ENCODE results near the gene RNASE11.
"Not testable (repeated sequence)": the region's sequence is repeated elsewhere in the genome, so short reads cannot be mapped to it uniquely, and the experiment has no call there.

RNASE11 gene

GRCh38 chr14:20610002-20610765 lies 22.4 kb upstream of the RNASE11 start:
- no peak for TF ChIP-seq JUND (IDR thresholded peaks at IDR 0.05; ENCODE audit: low read depth)
- DNase-seq (ENCODE audit: low read depth in 1 of 2, low spot score in 1 of 2), result peak; percentile 38 to 77
- in situ Hi-C loops (cut with HindIII; ENCODE audit: low pct_unique_long_range_greater_than_20kb, low sequenced_read_pairs), result no loop called here

DNA sequence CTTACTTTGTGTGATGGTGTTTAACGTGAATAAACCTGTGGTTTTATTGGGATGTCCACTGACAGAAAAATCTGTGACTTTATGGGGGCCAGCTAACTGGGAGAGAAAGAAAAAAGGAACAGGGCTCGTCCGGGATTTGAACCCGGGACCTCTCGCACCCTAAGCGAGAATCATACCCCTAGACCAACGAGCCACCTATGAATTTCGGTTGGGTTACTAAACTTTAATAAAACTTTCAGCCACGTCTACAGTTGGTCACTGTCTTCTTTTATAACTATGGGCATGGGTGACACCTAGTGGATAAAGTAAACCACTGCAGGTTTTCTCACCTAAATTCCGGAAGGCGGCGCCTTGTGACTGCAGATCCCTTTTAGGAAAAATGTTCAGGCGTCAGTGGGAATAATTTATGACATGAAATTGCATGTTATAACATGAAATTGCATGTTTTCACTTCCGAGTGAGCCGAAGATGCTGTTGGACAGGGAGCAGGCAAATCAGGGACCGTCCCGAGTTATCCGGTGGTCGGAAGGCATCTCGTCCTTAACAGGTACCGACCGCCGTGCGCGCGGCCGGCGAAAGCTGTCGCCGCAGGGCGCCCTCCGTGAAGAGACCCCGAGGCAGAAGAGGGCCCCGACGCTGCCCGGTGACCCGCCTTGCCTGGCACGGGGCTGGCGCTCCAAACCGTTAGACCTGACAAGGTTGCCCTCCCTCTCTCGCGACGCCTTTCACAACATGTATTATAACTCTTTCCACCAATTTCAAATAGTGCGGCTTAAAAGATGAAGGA lies 21.6 kb upstream of the RNASE11 start:
- no peak for TF ChIP-seq JUND (IDR thresholded peaks at IDR 0.05; ENCODE audit: low read depth)
- peak; percentile 43 to 88 for DNase-seq (ENCODE audit: low read depth in 1 of 2, low spot score in 1 of 2)
- in situ Hi-C loops (cut with HindIII; ENCODE audit: low pct_unique_long_range_greater_than_20kb, low sequenced_read_pairs), result no loop called here

- in situ Hi-C loops (cut with HindIII; ENCODE audit: low pct_unique_long_range_greater_than_20kb, low sequenced_read_pairs), result no loop called here
- no peak for DNase-seq (ENCODE audit: low read depth in 1 of 2, low spot score in 1 of 2)
- no peak for TF ChIP-seq JUND (IDR thresholded peaks at IDR 0.05; ENCODE audit: low read depth)
Measured at GRCh38 chr14:20608383-20609110, 20.7 kb upstream of the RNASE11 start.

GRCh38 chr14:20607617-20608016 lies 19.8 kb upstream of the RNASE11 start:
- no peak for DNase-seq (ENCODE audit: low read depth in 1 of 2, low spot score in 1 of 2)
- in situ Hi-C loops (cut with HindIII; ENCODE audit: low pct_unique_long_range_greater_than_20kb, low sequenced_read_pairs), result no loop called here
- TF ChIP-seq JUND (IDR thresholded peaks at IDR 0.05; ENCODE audit: low read depth), result no peak

GRCh38 chr14:20606902-20607242 lies 19.1 kb upstream of the RNASE11 start:
- in situ Hi-C loops (cut with HindIII; ENCODE audit: low pct_unique_long_range_greater_than_20kb, low sequenced_read_pairs), result no loop called here
- DNase-seq (ENCODE audit: low read depth in 1 of 2, low spot score in 1 of 2), result no peak
- TF ChIP-seq JUND (IDR thresholded peaks at IDR 0.05; ENCODE audit: low read depth), result no peak

GRCh38 chr14:20606190-20606901 lies 18.5 kb upstream of the RNASE11 start:
- in situ Hi-C loops (cut with HindIII; ENCODE audit: low pct_unique_long_range_greater_than_20kb, low sequenced_read_pairs), result no loop called here
- no peak for TF ChIP-seq JUND (IDR thresholded peaks at IDR 0.05; ENCODE audit: low read depth)
- peak; percentile 50 to 73 for DNase-seq (ENCODE audit: low read depth in 1 of 2, low spot score in 1 of 2)

GRCh38 chr14:20603813-20604690 lies 16.3 kb upstream of the RNASE11 start:
- DNase-seq (ENCODE audit: low read depth in 1 of 2, low spot score in 1 of 2), result no peak
- in situ Hi-C loops (cut with HindIII; ENCODE audit: low pct_unique_long_range_greater_than_20kb, low sequenced_read_pairs), result no loop called here
- TF ChIP-seq JUND (IDR thresholded peaks at IDR 0.05; ENCODE audit: low read depth), result no peak

GRCh38 chr14:20602583-20602982 lies 14.8 kb upstream of the RNASE11 start:
- in situ Hi-C loops (cut with HindIII; ENCODE audit: low pct_unique_long_range_greater_than_20kb, low sequenced_read_pairs), result no loop called here
- no peak for DNase-seq (ENCODE audit: low read depth in 1 of 2, low spot score in 1 of 2)
- no peak for TF ChIP-seq JUND (IDR thresholded peaks at IDR 0.05; ENCODE audit: low read depth)

DNA sequence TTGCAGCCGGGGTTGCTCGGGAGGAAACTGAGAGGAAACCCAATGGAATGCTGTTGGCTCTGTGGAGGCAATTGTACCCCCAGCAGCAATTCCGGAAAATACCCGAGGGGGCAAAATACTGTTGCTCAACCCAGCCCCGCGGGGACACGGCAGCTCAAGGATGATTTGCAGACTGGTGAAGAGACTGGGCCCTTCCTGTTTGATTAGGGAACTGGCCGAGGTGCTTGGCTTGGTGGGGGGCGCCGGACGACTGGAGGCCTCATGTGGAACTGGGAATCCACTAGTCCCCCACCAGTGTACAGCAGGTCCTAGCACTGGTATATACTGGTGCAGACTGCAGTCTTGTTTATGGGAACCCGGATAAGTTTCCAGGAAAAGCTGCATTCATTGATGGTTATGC lies 13.7 kb upstream of the RNASE11 start:
- DNase-seq (ENCODE audit: low read depth in 1 of 2, low spot score in 1 of 2), result no peak
- TF ChIP-seq JUND (IDR thresholded peaks at IDR 0.05; ENCODE audit: low read depth), result no peak
- in situ Hi-C loops (cut with HindIII; ENCODE audit: low pct_unique_long_range_greater_than_20kb, low sequenced_read_pairs), result no loop called here

- in situ Hi-C loops (cut with HindIII; ENCODE audit: low pct_unique_long_range_greater_than_20kb, low sequenced_read_pairs), result no loop called here
- DNase-seq (ENCODE audit: low read depth in 1 of 2, low spot score in 1 of 2), result no peak
- no peak for TF ChIP-seq JUND (IDR thresholded peaks at IDR 0.05; ENCODE audit: low read depth)
Measured at GRCh38 chr14:20597108-20597507, 9.3 kb upstream of the RNASE11 start.

DNA sequence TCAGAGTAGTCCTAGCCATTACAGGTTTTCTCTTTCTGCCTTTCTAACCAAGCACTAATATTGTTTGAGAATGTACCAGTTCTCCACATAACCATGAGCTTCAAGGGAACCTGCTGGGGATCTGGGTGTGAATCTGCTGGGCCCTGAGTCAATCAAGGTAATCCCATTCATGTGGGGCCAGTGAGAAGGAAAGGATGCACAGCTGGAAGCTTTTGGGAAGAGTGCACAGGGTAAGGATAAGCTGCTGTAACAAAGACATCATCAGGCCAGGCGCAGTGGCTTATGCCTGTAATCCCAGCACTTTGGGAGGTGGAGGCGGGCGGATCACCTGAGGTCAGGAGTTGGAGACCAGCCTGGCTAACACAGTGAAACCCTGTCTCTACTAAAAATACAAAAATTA lies 7.9 kb upstream of the RNASE11 start:
- in situ Hi-C loops (cut with HindIII; ENCODE audit: low pct_unique_long_range_greater_than_20kb, low sequenced_read_pairs); DNase-seq (ENCODE audit: low read depth in 1 of 2, low spot score in 1 of 2): not testable (repeated sequence)

DNA sequence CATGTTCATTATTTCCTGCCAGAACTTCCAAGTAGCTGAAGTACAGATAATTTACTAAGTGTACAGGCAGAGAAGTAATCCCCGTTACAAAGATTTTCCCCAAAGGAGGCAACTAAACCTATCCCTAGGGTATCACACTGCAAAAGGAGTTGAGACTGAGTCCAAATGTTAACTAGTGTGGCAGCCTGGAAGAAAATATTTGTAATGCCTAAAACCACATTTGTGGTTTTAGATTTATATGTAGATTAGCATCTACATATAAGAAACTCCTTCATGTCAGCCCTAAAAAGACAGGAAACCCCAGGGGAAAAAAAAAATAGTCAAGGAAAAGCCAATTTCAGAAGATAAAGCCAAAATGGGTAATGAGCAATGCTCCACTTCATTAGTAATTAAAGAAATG lies 4.8 kb upstream of the RNASE11 start:
- TF ChIP-seq JUND (IDR thresholded peaks at IDR 0.05; ENCODE audit: low read depth), result no peak
- no peak for DNase-seq (ENCODE audit: low read depth in 1 of 2, low spot score in 1 of 2)
- in situ Hi-C loops (cut with HindIII; ENCODE audit: low pct_unique_long_range_greater_than_20kb, low sequenced_read_pairs), result no loop called here

Measured in T47D (cell line).